Type B pancreatic cell (in vitro differentiated cells): ENCODE data around the gene USP10. TPM values are rescaled to one million over a fixed set of nuclear protein-coding genes. Genes with fewer than 3 reads are reported as not detected.

Experiments
- DNase-seq: peaks from one replicate; pipeline ENCODE4 v3.0.0; 2021; ENCODE audit warnings: mixed read lengths; ENCODE audit not compliant: unreplicated experiment; ENCODE audit errors: extremely low spot score
- H3K27ac Mint-ChIP-seq: 2 replicates; pipeline ENCODE4 v1.8.0; 2021; ENCODE audit warnings: mild to moderate bottlenecking, mixed read lengths
- H3K27me3 Mint-ChIP-seq: 2 replicates; pipeline ENCODE4 v1.8.0; 2021; ENCODE audit warnings: mixed read lengths
- H3K36me3 Mint-ChIP-seq: 2 replicates; pipeline ENCODE4 v1.8.0; 2021; ENCODE audit warnings: mixed read lengths
- H3K4me1 Mint-ChIP-seq: one replicate; pipeline ENCODE4 v1.8.0; 2021; ENCODE audit warnings: mixed read lengths; ENCODE audit not compliant: unreplicated experiment
- H3K4me3 Mint-ChIP-seq: 2 replicates; pipeline ENCODE4 v1.8.0; 2021; ENCODE audit warnings: mild to moderate bottlenecking, mixed read lengths
- H3K9me3 Mint-ChIP-seq: 2 replicates; pipeline ENCODE4 v1.8.0; 2021; ENCODE audit warnings: mixed read lengths
- total RNA-seq: library from RNA; stranded (reverse); gene quantifications from 2 replicates; pipeline ENCODE4 v1.2.1, GENCODE V29; 2021; ENCODE audit warnings: low replicate concordance
- TF ChIP-seq, protein P1 (sequence below): fragments of 200-600 bp; sonication (generic); conservative IDR thresholded peaks from 2 replicates; pipeline ENCODE4 v1.5.0; 2021; ENCODE audit warnings: antibody characterized with exemption, mild to moderate bottlenecking

USP10 gene
- total RNA-seq, 1 donor from 2014 or later, result 110 TPM

DNA sequence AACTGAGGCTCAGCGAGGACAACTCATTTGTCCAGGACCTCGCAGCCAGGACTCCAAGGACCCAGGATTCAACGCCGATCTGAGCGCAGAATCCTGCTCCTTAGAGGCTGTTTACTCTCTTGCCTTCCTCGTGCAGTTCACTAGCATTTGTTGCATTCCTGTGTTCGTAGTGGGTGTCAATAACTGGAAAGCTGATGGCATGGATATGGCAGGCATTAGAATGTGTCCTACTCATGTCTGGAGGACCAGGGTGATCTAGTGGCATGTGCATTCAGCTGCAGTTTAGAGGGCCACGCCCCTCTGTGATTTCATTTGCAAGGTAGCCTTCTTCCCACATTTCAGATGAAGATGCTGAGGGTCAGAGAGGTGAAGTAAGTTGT, 120.5 kb downstream of the USP10 start:
- peaks cover 17% of the 10 kb centered on the region for H3K27me3 Mint-ChIP-seq
- no peaks in the 10 kb centered on the region for H3K36me3 Mint-ChIP-seq

DNA sequence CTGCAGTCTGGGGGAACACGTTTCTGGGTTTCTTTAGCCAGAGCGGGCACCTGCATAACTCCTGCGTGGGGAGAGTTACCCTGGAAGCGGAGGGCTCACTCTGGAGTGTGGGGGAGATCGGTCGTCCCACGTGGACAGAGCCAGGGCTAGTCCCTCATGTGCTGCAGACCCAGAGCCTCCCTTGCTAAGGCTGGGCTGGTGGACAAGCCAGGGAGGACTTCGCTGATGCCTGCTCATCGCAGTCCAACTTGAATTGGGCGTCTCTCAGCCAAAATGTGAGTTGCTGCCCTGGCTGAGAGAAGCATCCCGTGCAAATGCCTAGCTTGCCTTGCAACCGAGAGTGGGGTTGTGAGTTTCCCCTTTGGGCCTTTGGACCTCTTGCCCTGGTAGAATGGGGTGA, 121.0 kb downstream of the USP10 start:
- H3K4me3 Mint-ChIP-seq, result peak overlapping the region; percentile 92
- DNase-seq, result no peak
- peaks cover 17% of the 10 kb centered on the region for H3K27me3 Mint-ChIP-seq
- TF ChIP-seq, protein P1, sequence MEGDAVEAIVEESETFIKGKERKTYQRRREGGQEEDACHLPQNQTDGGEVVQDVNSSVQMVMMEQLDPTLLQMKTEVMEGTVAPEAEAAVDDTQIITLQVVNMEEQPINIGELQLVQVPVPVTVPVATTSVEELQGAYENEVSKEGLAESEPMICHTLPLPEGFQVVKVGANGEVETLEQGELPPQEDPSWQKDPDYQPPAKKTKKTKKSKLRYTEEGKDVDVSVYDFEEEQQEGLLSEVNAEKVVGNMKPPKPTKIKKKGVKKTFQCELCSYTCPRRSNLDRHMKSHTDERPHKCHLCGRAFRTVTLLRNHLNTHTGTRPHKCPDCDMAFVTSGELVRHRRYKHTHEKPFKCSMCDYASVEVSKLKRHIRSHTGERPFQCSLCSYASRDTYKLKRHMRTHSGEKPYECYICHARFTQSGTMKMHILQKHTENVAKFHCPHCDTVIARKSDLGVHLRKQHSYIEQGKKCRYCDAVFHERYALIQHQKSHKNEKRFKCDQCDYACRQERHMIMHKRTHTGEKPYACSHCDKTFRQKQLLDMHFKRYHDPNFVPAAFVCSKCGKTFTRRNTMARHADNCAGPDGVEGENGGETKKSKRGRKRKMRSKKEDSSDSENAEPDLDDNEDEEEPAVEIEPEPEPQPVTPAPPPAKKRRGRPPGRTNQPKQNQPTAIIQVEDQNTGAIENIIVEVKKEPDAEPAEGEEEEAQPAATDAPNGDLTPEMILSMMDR, result no peak
- peak overlapping the region; percentile 91 for H3K27ac Mint-ChIP-seq
- H3K9me3 Mint-ChIP-seq, result no peaks in the 10 kb centered on the region
- peaks cover 28% of the 10 kb centered on the region for H3K4me1 Mint-ChIP-seq
- H3K36me3 Mint-ChIP-seq, result no peaks in the 10 kb centered on the region

More for the DNA sequence above, 120.5 kb downstream of the USP10 start:
- no peaks in the 10 kb centered on the region for H3K9me3 Mint-ChIP-seq
- peak overlapping the region; percentile 91 for H3K27ac Mint-ChIP-seq
- DNase-seq, result no peak
- H3K4me3 Mint-ChIP-seq, result peak overlapping the region; percentile 92
- peaks cover 28% of the 10 kb centered on the region for H3K4me1 Mint-ChIP-seq
- TF ChIP-seq, protein P1, result no peak

DNA sequence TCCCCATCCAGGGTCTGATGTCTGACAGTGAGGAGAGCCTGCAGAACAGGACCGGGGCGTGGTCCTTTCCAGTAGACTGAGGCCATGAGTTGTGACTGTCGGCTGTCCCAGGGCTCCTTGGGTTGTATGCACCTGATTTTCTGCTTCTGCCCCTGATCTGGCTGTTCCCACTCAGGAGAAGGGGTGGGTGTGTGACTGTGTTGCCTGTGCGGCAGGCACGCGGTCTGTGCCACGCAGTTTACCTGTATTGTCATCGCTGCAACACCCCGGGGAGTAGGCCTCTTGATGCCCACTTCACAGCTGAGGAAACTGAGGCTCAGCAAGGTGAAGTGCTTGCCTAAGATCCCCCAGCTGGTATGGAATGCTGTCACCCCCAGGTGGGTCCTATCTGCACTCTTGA, 121.4 kb downstream of the USP10 start:
- peaks cover 17% of the 10 kb centered on the region for H3K27me3 Mint-ChIP-seq
- no peaks in the 10 kb centered on the region for H3K9me3 Mint-ChIP-seq
- peaks cover 28% of the 10 kb centered on the region for H3K4me1 Mint-ChIP-seq
- no peak overlapping the region for H3K27ac Mint-ChIP-seq
- no peaks in the 10 kb centered on the region for H3K36me3 Mint-ChIP-seq
- DNase-seq, result no peak
- TF ChIP-seq, protein P1, result no peak
- peak overlapping the region; percentile 92 for H3K4me3 Mint-ChIP-seq

DNA sequence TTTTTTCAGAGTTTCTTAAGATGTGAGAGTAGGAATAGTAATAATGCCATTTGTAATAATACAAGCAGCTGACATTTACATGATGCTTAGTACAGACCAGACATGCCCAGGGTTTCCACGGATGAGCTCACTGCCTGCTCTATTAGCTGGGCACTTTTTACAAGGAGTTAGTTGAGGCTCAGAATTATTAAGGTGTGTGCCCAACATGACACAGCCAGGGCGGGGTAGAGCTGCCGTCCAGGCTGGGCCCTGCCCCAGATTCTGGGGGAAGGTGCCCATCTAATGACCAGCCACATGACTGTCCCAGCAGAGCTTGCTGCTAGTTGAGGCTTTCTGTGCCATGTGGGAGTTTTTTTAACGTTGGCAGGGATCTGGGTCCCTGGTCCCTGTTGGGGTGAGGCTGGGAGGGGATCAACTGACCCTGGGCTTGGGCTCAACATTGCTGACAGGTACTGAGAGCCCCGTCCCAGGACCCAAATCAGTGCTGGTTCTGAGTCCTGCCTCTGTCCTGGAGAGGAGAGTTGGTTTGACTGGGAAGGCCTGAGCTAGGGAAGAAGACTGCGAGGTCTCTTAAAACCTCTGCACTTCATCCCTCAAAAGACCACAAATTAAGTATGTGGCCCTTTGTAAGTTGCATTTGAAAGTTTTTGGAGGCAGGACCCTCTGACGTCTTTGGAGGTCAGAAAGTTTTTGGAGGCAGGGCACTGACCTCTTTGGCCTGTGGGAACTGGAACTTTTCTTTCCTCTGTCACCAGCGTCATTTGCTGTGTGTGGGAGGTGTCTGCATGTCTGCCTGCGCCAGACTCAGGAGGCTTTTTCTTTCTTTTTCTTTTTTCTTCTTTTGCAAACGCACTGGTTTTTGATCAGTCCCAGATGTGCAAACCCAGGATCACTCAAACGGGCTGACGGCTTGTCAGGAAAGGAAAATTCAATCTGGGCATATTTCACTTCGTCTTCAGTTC, 122.2 kb downstream of the USP10 start:
- Mint-ChIP-seq H3K4me1 (peaks cover 28% of the 10 kb centered on the region), H3K9me3 (no peaks in the 10 kb centered on the region), H3K36me3 (no peaks in the 10 kb centered on the region), H3K27me3 (peaks cover 17% of the 10 kb centered on the region), H3K27ac (no peak overlapping the region), H3K4me3 (peak overlapping the region; percentile 92)
- TF ChIP-seq, protein P1, result no peak
- DNase-seq, result no peak

DNA sequence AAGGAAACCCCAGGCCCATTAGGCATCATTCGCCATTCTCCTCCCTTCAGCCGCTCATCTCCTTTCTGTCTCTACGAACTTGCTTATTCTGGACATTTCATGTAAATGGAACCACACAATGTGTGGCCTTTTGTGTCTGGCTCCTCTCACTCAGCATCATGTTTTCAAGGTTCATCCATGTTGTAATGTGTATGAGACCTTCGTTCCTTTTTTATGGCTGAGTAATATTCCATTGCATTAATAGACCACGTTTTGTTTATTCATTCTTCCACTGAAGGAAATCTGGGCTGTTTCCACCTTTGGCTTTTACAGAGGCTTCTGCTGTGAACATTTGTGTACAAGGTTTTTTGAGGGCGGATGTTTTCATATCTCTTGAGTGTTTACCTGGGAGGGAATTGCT, 123.2 kb downstream of the USP10 start:
- TF ChIP-seq, protein P1, result no peak
- Mint-ChIP-seq H3K9me3 (no peaks in the 10 kb centered on the region), H3K36me3 (no peaks in the 10 kb centered on the region), H3K4me1 (peaks cover 35% of the 10 kb centered on the region), H3K4me3 (no peak overlapping the region), H3K27me3 (peaks cover 17% of the 10 kb centered on the region), H3K27ac (no peak overlapping the region)
- no peak for DNase-seq
